B cell (primary cell): ENCODE results near the gene TOP1. TPM values are rescaled to one million over a fixed set of nuclear protein-coding genes. Genes with fewer than 3 reads are reported as not detected.

Experiments
- ATAC-seq: fragments of 200-7000 bp; cut with Tn5 transposase; one replicate; pipeline ENCODE4 v1.10.0; 2021; ENCODE audit warnings: low read depth, mild to moderate bottlenecking, moderate number of reproducible peaks, moderate library complexity
- CTCF ChIA-PET: fragments of 350-600 bp; sonication (Branson Sonifier 250); formaldehyde crosslinking; loops from one replicate; lab custom pipeline; 2021; ENCODE audit warnings: antibody characterized with exemption, inconsistent platforms; lab: Charles Lee
- POLR2A ChIA-PET: fragments of 350-600 bp; sonication (Branson Sonifier 250); formaldehyde crosslinking; loops from one replicate; lab custom pipeline; 2021; ENCODE audit warnings: antibody characterized with exemption; lab: Charles Lee
- DNase-seq: peaks from one replicate; pipeline ENCODE4 v3.0.0; 2013
- H2AFZ ChIP-seq: 2 replicates; pipeline ENCODE4 v1.6.1; 2012; ENCODE audit warnings: mild to moderate bottlenecking, low read depth, low read length; ENCODE audit not compliant: insufficient read depth, poor library complexity, severe bottlenecking
- H3K27ac ChIP-seq, 2 donors: 1 replicate in 1 of 2; 2 replicates in 1 of 2; pipeline ENCODE4 v1.5.1; 2012 to 2013; ENCODE audit warnings: low read length in 2 of 2, mild to moderate bottlenecking in 2 of 2, moderate library complexity in 1 of 2
- H3K27me3 ChIP-seq, 4 experiments: fragments of 200-600 bp in 1 of 4; sonication (generic) in 1 of 4; replicated peaks in 1 of 4; 1 replicate in 2 of 4; 2 replicates in 2 of 4; pipeline versions ENCODE4 v1.6.1 to v1.7.0; 2013 to 2016; ENCODE audit warnings: low read length in 3 of 4, mild to moderate bottlenecking in 2 of 4, mixed read lengths in 1 of 4, moderate library complexity in 1 of 4; ENCODE audit not compliant: insufficient read depth in 4 of 4, control insufficient read depth in 3 of 4; ENCODE audit errors: control extremely low read depth in 1 of 4
- H3K36me3 ChIP-seq, 2 experiments: replicated peaks in 1 of 2; 1 replicate in 1 of 2; 2 replicates in 1 of 2; pipeline versions ENCODE4 v1.6.1 to v1.7.1; 2013; ENCODE audit warnings: low read length in 1 of 2; ENCODE audit not compliant: insufficient read depth in 2 of 2, control insufficient read depth in 1 of 2; ENCODE audit errors: control extremely low read depth in 1 of 2, extremely low read depth in 1 of 2
- H3K4me1 ChIP-seq, 2 donors: fragments of 200-600 bp in 1 of 2; sonication (generic) in 1 of 2; 1 replicate in 1 of 2; 2 replicates in 1 of 2; pipeline versions ENCODE4 v1.5.1 to v1.6.1; 2013 to 2017; ENCODE audit warnings: low read length in 2 of 2; ENCODE audit not compliant: control insufficient read depth in 2 of 2, insufficient read depth in 2 of 2
- H3K4me2 ChIP-seq: replicated peaks from 2 replicates; pipeline ENCODE3; 2012; ENCODE audit warnings: mild to moderate bottlenecking, low read depth, low read length; ENCODE audit not compliant: poor library complexity, severe bottlenecking
- H3K4me3 ChIP-seq, 5 experiments: fragments of 200-600 bp in 1 of 5; sonication (generic) in 1 of 5; 1 replicate in 3 of 5; 2 replicates in 2 of 5; pipeline versions ENCODE4 v1.5.1 to v1.7.0; 2011 to 2016; ENCODE audit warnings: low read length in 4 of 5, mild to moderate bottlenecking in 4 of 5, low read depth in 2 of 5, control low read depth in 1 of 5, moderate library complexity in 1 of 5; ENCODE audit not compliant: insufficient read depth in 1 of 5; ENCODE audit errors: control extremely low read depth in 1 of 5, extremely low read depth in 1 of 5
- H3K79me2 ChIP-seq: fragments of 200-600 bp; sonication (generic); one replicate; pipeline ENCODE4 v1.6.0; 2016; ENCODE audit warnings: low read length; ENCODE audit not compliant: control insufficient read depth, insufficient read depth
- H3K9ac ChIP-seq: fragments of 200-600 bp; sonication (generic); 2 replicates; pipeline ENCODE4 v1.6.1; 2017; ENCODE audit warnings: mild to moderate bottlenecking, low read length, moderate library complexity
- H3K9me3 ChIP-seq, 3 donors: one replicate each; pipeline versions ENCODE4 v1.6.1 to v1.7.1; 2013; ENCODE audit warnings: low read length in 2 of 3; ENCODE audit not compliant: control insufficient read depth in 2 of 3, insufficient read depth in 1 of 3; ENCODE audit errors: control extremely low read depth in 1 of 3
- H4K20me1 ChIP-seq: 2 replicates; pipeline ENCODE4 v1.6.0; 2012; ENCODE audit warnings: mild to moderate bottlenecking, low read length; ENCODE audit not compliant: insufficient read depth, control insufficient read depth, poor library complexity, severe bottlenecking
- H3K27ac Mint-ChIP-seq: one replicate; pipeline ENCODE4 v1.8.0; 2021; ENCODE audit warnings: mixed read lengths
- H3K27me3 Mint-ChIP-seq: one replicate; pipeline ENCODE4 v1.8.0; 2021; ENCODE audit warnings: mixed read lengths
- H3K4me1 Mint-ChIP-seq: one replicate; pipeline ENCODE4 v1.8.0; 2021; ENCODE audit warnings: mixed read lengths
- H3K4me3 Mint-ChIP-seq: one replicate; pipeline ENCODE4 v1.8.0; 2021; ENCODE audit warnings: mixed read lengths
- H3K9me3 Mint-ChIP-seq: one replicate; pipeline ENCODE4 v1.8.0; 2022; ENCODE audit warnings: mixed read lengths; ENCODE audit not compliant: insufficient read depth
- CTCF ChIP-seq: fragments of 200-600 bp; IDR thresholded peaks from one replicate; pipeline ENCODE4 v1.8.0; 2022; ENCODE audit warnings: antibody characterized with exemption, mild to moderate bottlenecking
- EZH2 ChIP-seq: IDR thresholded peaks from 2 replicates; pipeline ENCODE4 v1.6.1; 2012; ENCODE audit warnings: borderline replicate concordance, low read depth, mild to moderate bottlenecking, moderate library complexity, low read length; ENCODE audit not compliant: insufficient read depth, poor library complexity, severe bottlenecking
- WGBS: methylation state at CpG from one replicate; pipeline ENCODE4 v1.1.5; 2013; ENCODE audit warnings: missing lambda C conversion rate; ENCODE audit not compliant: insufficient coverage; 5-methylcytosine and 5-hydroxymethylcytosine counted together
- intact Hi-C: fragments of 100-400 bp; cut with micrococcal nuclease; formaldehyde crosslinking; loops from one replicate; pipeline ENCODE4 v1.10.0; 2022
- polyA plus RNA-seq: library from polyadenylated mRNA; depleted of rRNA; stranded (reverse); fragments of >200 nt; gene quantifications from 2 replicates; pipeline ENCODE4 v1.2.3, GENCODE V29; 2012
- total RNA-seq, 2 donors: library from RNA; stranded (reverse); fragments of 120-200 nt in 1 of 2; gene quantifications; 1 replicate in 1 of 2; 2 replicates in 1 of 2; pipeline versions ENCODE4 v1.2.3 to v1.2.4, GENCODE V29; 2013 to 2022

Gene TOP1
- total and polyA plus RNA-seq, 2 donors (not counting 1 experiment from before 2014, with no cell fraction given), result 5.4 to 44.9 TPM

- ATAC-seq, result no peak
- no peak overlapping the region for H3K27ac ChIP-seq
- peaks cover 0 to 9% (median under 1%) of the 10 kb centered on the region in 4 experiments for H3K27me3 ChIP-seq
- H3K9me3 ChIP-seq, result no peaks in the 10 kb centered on the region
- no peaks in the 10 kb centered on the region for H3K27me3 Mint-ChIP-seq
- H3K4me1 Mint-ChIP-seq, result peaks cover 12% of the 10 kb centered on the region
- peaks cover 0 to 87% of the 10 kb centered on the region in 2 experiments for H3K36me3 ChIP-seq
- CTCF ChIA-PET, result interaction anchor here (1.2 to 7.4 kb wide), 2 partner anchors 31 to 174 kb away, joined by 4 to 196 read pairs; partner anchors contain the start of gene LPIN3
- 98% methylated on average over 25 of the region's 27 CpGs for WGBS
- no peaks in the 10 kb centered on the region for H3K9me3 Mint-ChIP-seq
- no peak overlapping the region for H3K4me3 ChIP-seq
- H3K4me1 ChIP-seq, result peaks cover 6 to 13% of the 10 kb centered on the region in 2 donors
- peaks cover 7% of the 10 kb centered on the region for H3K79me2 ChIP-seq
- no peak overlapping the region for H2AFZ ChIP-seq
- POLR2A ChIA-PET, result interaction anchor here (0.7 kb wide), 1 partner anchor 28 kb away, joined by 3 read pairs; no protein-coding TSS in a partner anchor
- no peak overlapping the region for H3K4me2 ChIP-seq
- intact Hi-C loops, result no loop called here
- peaks cover 22% of the 10 kb centered on the region for H4K20me1 ChIP-seq
- no peak overlapping the region for H3K4me3 Mint-ChIP-seq
- no peak overlapping the region for H3K27ac Mint-ChIP-seq
- TF ChIP-seq EZH2, result no peak
- no peak for TF ChIP-seq CTCF
- H3K9ac ChIP-seq, result no peak overlapping the region
- DNase-seq, result no peak
These were observed 137.8 kb downstream of the TOP1 start for GRCh38 chr20:41166201-41167117.

- no peaks in the 10 kb centered on the region for H3K9me3 ChIP-seq
- H3K4me3 Mint-ChIP-seq, result no peak overlapping the region
- no peak overlapping the region for H3K9ac ChIP-seq
- CTCF ChIA-PET, result interaction anchor here (1.2 to 7.4 kb wide), 2 partner anchors 32 to 174 kb away, joined by 4 to 196 read pairs; partner anchors contain the start of gene LPIN3
- no peaks in the 10 kb centered on the region for H3K9me3 Mint-ChIP-seq
- H3K79me2 ChIP-seq, result peaks cover 1% of the 10 kb centered on the region
- no peak for ATAC-seq
- TF ChIP-seq EZH2, result no peak
- no peak for TF ChIP-seq CTCF
- peaks cover 12% of the 10 kb centered on the region for H3K4me1 Mint-ChIP-seq
- no peak overlapping the region for H3K4me2 ChIP-seq
- no peak for DNase-seq
- H3K27me3 ChIP-seq, result peaks cover 0 to 9% (median under 1%) of the 10 kb centered on the region in 4 experiments
- no peak overlapping the region for H3K4me3 ChIP-seq
- peaks cover 6 to 13% of the 10 kb centered on the region in 2 donors for H3K4me1 ChIP-seq
- peaks cover 22% of the 10 kb centered on the region for H4K20me1 ChIP-seq
- no peaks in the 10 kb centered on the region for H3K27me3 Mint-ChIP-seq
- POLR2A ChIA-PET, result no interaction called here
- H3K36me3 ChIP-seq, result peaks cover 0 to 84% of the 10 kb centered on the region in 2 experiments
- intact Hi-C loops, result no loop called here
- H2AFZ ChIP-seq, result no peak overlapping the region
- H3K27ac ChIP-seq, result no peak overlapping the region
- WGBS, result 100% methylated on average over 3 of the region's 3 CpGs
- H3K27ac Mint-ChIP-seq, result no peak overlapping the region
These were observed 138.5 kb downstream of the TOP1 start for GRCh38 chr20:41167118-41167470.
